ENCODE data around the gene PDZD11.
"Not testable (repeated sequence)": the region's sequence is repeated elsewhere in the genome, so short reads cannot be mapped to it uniquely, and the experiment has no call there.

PDZD11 gene

GRCh38 chrX:70289793-70290770 is at the start of gene PDZD11, which contains the start of gene KIF4A:
Gene PDZD11 (minus strand): TSS chrX:70289927. CDS start chrX:70289341, 586 bp downstream.
Gene KIF4A (plus strand): TSS chrX:70290104. CDS start chrX:70290459, 355 bp downstream.
- peak; percentile 56 for DNase-seq

- DNase-seq = no peak
Measured at GRCh38 chrX:70338290-70338689, 48.6 kb upstream of the PDZD11 start.

- no peak for DNase-seq
Measured at GRCh38 chrX:70336767-70337166, 47.0 kb upstream of the PDZD11 start.

GRCh38 chrX:70332600-70332999 is 42.9 kb upstream of the PDZD11 start:
- DNase-seq = no peak

- no peak for DNase-seq
Measured at GRCh38 chrX:70331161-70331560, 41.4 kb upstream of the PDZD11 start.

DNA sequence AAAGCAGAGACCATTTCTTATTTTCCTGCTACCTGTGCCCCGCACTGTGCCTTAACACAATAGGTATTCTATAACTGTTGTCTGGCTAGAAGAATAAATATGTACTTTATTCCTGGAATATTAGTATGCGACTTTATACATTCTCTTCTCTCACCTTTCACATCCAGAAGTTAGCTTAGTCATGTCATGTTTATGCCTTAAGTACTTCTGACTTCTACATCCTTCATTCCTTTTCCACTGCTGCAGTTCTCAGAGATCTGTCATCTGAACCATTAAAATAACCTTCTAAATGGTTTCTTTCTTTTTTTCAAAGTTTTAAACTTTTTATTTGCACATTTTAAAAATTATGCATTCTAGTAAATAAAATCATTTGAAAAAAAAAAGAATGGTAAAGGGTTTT is 34.6 kb upstream of the PDZD11 start:
- DNase-seq = no peak

GRCh38 chrX:70323628-70324027 is 33.9 kb upstream of the PDZD11 start:
- DNase-seq = not testable (repeated sequence)

DNA sequence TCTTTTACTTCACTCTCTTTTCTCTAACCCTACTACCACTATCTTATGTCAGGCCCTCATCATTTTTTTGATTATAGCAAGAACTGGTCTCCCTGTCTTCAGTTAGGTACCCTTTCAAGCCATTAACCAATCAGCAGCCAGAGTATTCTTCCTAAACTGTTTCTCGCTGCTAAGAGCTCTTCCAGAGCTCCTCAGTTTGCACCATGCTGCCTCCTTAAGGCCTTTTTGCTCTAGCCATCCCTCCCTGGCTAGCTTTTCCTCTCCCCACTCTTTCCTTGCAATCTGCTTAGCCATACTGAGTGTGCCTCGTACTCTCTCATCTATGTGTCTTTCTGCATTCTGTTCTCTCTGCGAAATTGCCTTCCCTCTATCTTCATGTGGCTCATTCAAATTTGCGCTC is 33.1 kb upstream of the PDZD11 start:
- DNase-seq = no peak

DNA sequence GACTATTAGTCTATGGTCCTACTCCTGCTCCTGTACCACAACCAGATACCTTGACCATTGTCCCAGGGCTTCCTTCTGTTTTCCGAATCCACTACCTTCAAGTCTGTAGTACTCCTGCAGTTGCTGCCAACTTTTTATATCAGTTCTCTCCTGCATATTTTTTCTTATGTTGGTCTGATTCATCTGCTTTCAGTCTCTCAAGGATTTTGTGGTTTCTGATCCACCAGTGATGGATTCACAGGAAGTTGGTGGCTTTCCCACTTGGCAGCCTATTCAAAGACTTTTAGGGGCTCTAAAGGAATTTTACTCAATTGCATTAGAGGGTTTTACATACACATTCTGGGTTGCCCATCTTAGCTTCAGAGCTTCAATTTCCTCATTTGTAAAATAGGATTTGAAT is 23.8 kb upstream of the PDZD11 start:
- DNase-seq = no peak

DNA sequence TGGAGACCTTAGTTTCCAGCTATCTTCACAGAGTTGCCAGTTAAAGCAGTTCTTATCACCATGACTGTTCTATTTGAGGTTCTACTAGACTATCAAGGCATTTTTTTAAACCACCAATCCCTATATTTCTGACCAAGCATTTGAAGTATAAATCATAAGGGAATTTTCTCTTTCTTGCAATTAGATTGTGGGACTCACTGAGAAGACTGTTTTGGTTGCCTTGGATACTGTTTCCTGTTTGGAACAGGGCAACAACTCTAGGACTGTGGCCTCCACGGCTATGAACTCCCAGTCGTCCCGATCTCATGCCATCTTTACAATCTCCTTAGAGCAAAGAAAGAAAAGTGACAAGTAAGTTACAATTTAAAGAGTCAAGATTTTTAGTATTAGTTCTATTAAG is 12.0 kb upstream of the PDZD11 start:
- DNase-seq = no peak

DNA sequence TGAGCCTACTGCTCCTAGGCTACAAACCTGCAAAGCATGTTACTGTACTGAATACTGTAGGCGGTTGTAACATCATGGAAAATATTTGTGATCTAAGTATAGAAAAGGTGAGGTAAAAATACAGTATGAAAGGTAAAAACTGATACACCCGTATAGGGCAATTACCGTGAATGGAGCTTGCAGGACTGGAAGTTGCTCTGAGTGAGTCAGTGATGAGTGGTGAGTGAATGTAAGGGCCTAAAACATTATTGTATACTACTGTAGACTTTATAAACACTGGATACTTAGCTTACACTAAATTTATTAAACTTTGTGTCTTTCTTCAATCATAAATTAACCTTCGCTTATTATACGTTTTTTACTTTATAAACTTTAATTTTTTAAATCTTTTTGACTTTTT is 3.9 kb upstream of the PDZD11 start:
- no peak for DNase-seq

DNA sequence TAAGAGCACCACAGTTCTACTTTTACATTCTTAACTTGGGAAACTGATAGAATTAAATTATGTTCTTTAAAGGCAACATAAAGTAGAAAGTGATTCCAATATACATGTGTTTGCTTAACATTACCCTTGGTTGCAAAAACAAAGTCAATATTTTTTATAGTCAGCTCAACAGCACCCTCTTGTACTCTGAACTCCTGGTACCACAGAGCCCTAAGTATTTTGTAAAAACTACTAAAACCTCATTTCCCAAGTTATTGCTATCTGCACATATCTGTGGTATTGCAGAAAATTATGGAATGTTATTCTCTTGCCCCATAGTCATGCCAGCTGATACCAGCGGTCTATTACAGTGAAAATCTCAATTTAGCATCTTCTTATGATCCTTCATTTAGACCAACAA is 3.1 kb upstream of the PDZD11 start:
- no peak for DNase-seq

GRCh38 chrX:70289168-70289792 is 447 bp downstream of the PDZD11 start:
- no peak for DNase-seq

DNA sequence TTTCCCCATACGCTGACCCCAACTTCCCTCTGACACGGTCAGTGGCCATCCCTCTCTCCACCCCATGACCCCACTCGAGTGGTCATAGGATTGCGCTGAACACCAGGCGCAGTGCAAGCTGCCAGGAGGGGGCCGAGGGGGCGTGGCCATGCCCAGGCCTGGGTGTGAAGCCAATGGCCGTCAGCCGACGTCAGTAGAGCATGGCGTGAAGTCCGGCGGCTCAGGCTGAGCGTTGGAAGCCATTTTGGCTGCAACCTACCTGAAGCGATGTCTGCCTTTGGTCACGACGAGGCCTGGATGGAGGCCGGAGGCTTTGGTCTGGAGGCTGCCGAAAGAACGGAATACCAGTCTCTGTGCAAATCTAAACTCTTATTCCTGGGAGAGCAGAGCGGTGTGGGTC is 7.8 kb downstream of the PDZD11 start, which contains the start of gene RAB41:
TSS of gene RAB41 (plus strand) at position 222 of the 400 bp plus-strand sequence. CDS start at position 268, 46 bp downstream.
- no peak for DNase-seq

GRCh38 chrX:70280573-70280972 is 9.2 kb downstream of the PDZD11 start:
- no peak for DNase-seq

- peak; percentile 90 for DNase-seq
Measured at GRCh38 chrX:70279081-70279480, 10.6 kb downstream of the PDZD11 start.

DNA sequence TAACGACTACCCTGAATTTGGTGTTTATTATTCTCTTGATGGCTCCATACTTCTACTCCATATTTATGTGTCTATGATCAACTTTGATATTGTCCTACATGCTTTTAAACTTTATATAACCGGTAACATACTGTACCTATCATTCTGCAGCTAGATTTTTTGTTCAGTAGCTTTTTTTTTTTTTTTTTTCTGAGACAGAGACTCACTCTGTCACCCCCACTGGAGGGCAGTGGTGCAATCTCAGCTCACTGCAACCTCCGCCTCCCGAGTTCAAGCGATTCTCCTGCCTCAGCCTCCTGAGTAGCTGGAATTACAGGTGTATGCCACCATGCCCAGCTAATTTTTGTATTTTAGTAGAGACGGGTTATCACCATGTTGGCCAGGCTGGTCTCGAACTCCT is 15.7 kb downstream of the PDZD11 start:
- not testable (repeated sequence) for DNase-seq

GRCh38 chrX:70268034-70268433 is 21.7 kb downstream of the PDZD11 start, which contains the start of gene ARR3:
Gene ARR3 (plus strand): TSS chrX:70268334. CDS start chrX:70269386, 1,052 bp downstream.
- no peak for DNase-seq

- DNase-seq = no peak
Measured at GRCh38 chrX:70264784-70265183, 24.9 kb downstream of the PDZD11 start.

GRCh38 chrX:70262952-70263567 is 26.7 kb downstream of the PDZD11 start:
- DNase-seq = no peak

- no peak for DNase-seq
Measured at GRCh38 chrX:70260104-70260503, 29.6 kb downstream of the PDZD11 start, which contains the start of gene P2RY4. Gene P2RY4 (minus strand): TSS chrX:70260204. CDS start chrX:70259624, 580 bp downstream.

GRCh38 chrX:70257423-70258288 is 32.1 kb downstream of the PDZD11 start:
- no peak for DNase-seq

All from NCI-H524 treated with DMSO at 0.1 percent for 48 hours (cell line).